Measurements from ENCODE around the gene DYNLL1.

GRCh38 chr12:120479458-120479857, 16.5 kb upstream of the DYNLL1 start:
- TF ChIP-seq CTCF (IDR thresholded peaks at IDR 0.05) (no peak), POLR2A (IDR thresholded peaks at IDR 0.05) (no peak), POLR2AphosphoS5 (IDR thresholded peaks at IDR 0.05; ENCODE audit: insufficient read depth in 1 of 2, low read depth in 1 of 2) (no peak)

Data from vagina (tissue), 2 donors.